Keratinocyte (primary cell): Measurements from ENCODE around the gene LHX4. TPM values are rescaled to one million over a fixed set of nuclear protein-coding genes. Genes with fewer than 3 reads are reported as not detected.

Experiments
- DNase-seq: peaks from one replicate; pipeline ENCODE4 v3.0.0-alpha.2; 2011; ENCODE audit warnings: low read depth, missing footprints, low spot score
- FAIRE-seq: peaks from 2 replicates; lab custom pipeline; 2011; peaks lifted over from hg19 to GRCh38; lab: Jason Lieb, UNC
- H2AFZ ChIP-seq: 2 replicates; pipeline ENCODE4 v1.6.0; 2012; ENCODE audit warnings: low read length, control low read depth, inconsistent platforms; ENCODE audit not compliant: control insufficient read depth
- H3K27ac ChIP-seq: 2 replicates; pipeline ENCODE4 v1.5.1; 2011; ENCODE audit warnings: low read length; ENCODE audit not compliant: control insufficient read depth, insufficient read depth
- H3K27me3 ChIP-seq: 3 replicates; pipeline ENCODE4 v1.6.0; 2011; ENCODE audit warnings: low read length; ENCODE audit not compliant: control insufficient read depth, insufficient read depth; ENCODE audit errors: extremely low read depth
- H3K36me3 ChIP-seq, 2 experiments: 2 replicates in 1 of 2; 3 replicates in 1 of 2; pipeline ENCODE4 v1.5.1; 2011; ENCODE audit warnings: low read length in 2 of 2, mild to moderate bottlenecking in 1 of 2; ENCODE audit not compliant: control insufficient read depth in 2 of 2, insufficient read depth in 2 of 2; ENCODE audit errors: extremely low read depth in 1 of 2
- H3K4me1 ChIP-seq: 3 replicates; pipeline ENCODE4 v1.5.1; 2011; ENCODE audit warnings: low read length; ENCODE audit not compliant: control insufficient read depth, insufficient read depth; ENCODE audit errors: extremely low read depth
- H3K4me2 ChIP-seq: 3 replicates; pipeline ENCODE4 v1.6.0; 2011; ENCODE audit warnings: low read depth, low read length; ENCODE audit not compliant: control insufficient read depth, insufficient read depth; ENCODE audit errors: extremely low read depth
- H3K4me3 ChIP-seq, 3 experiments: fragments of 200-600 bp in 1 of 3; sonication (generic) in 1 of 3; 2 replicates in 2 of 3; 3 replicates in 1 of 3; pipeline ENCODE4 v1.5.1; 2011 to 2016; ENCODE audit warnings: low read length in 3 of 3, mild to moderate bottlenecking in 3 of 3, control low read depth in 2 of 3, inconsistent platforms in 1 of 3, low read depth in 1 of 3, mixed read lengths in 1 of 3, mixed run types in 1 of 3, moderate library complexity in 1 of 3; ENCODE audit not compliant: control insufficient read depth in 2 of 3, insufficient read depth in 2 of 3; ENCODE audit errors: extremely low read depth in 1 of 3
- H3K79me2 ChIP-seq: 2 replicates; pipeline ENCODE4 v1.6.0; 2012; ENCODE audit warnings: low read length; ENCODE audit not compliant: control insufficient read depth, insufficient read depth
- H3K9ac ChIP-seq: 3 replicates; pipeline ENCODE4 v1.6.0; 2011; ENCODE audit warnings: low read length; ENCODE audit not compliant: control insufficient read depth, insufficient read depth; ENCODE audit errors: extremely low read depth
- H3K9me1 ChIP-seq: 3 replicates; pipeline ENCODE4 v1.6.0; 2011; ENCODE audit warnings: low read length; ENCODE audit not compliant: control insufficient read depth, insufficient read depth; ENCODE audit errors: extremely low read depth
- H3K9me3 ChIP-seq: 2 replicates; pipeline ENCODE4 v1.5.1; 2012; ENCODE audit warnings: low read depth, low read length; ENCODE audit not compliant: control insufficient read depth
- H4K20me1 ChIP-seq: 3 replicates; pipeline ENCODE4 v1.6.0; 2011; ENCODE audit warnings: low read length; ENCODE audit not compliant: control insufficient read depth, insufficient read depth; ENCODE audit errors: extremely low read depth
- EZH2 ChIP-seq: IDR thresholded peaks from one replicate; pipeline ENCODE4 v1.6.1; 2012; ENCODE audit warnings: inconsistent platforms, mild to moderate bottlenecking, low read length, moderate library complexity
- dilution Hi-C: fragments of 300-500 bp; cut with MboI; formaldehyde crosslinking; loops from one replicate; pipeline ENCODE4 v1.7.0; 2020; ENCODE audit warnings: low sequenced_read_pairs; ENCODE audit not compliant: extremely low pct_ligation_motif_present
- polyA minus RNA-seq, 3 experiments: library from RNA; depleted of rRNA, polyadenylated mRNA; stranded (reverse); fragments of >200 nt; gene quantifications; 1 replicate in 1 of 3; 2 replicates in 1 of 3; 3 replicates in 1 of 3; pipeline ENCODE4 v1.2.3, GENCODE V29; 2011
- polyA plus RNA-seq, 5 experiments: library from polyadenylated mRNA; depleted of rRNA in 3 of 5; stranded (reverse) in 3 of 5; stranded (forward) in 1 of 5; unstranded in 1 of 5; fragments of >200 nt; gene quantifications; 1 replicate in 1 of 5; 2 replicates in 3 of 5; 3 replicates in 1 of 5; pipeline versions ENCODE4 v1.2.1 to v1.2.3, GENCODE V29; 2011 to 2012; ENCODE audit warnings: missing spikeins in 2 of 5, low read depth in 1 of 5, low replicate concordance in 1 of 5
- TF ChIP-seq, protein P1 (sequence below), 3 experiments: IDR thresholded peaks in 1 of 3; conservative IDR thresholded peaks in 1 of 3; optimal IDR thresholded peaks in 1 of 3; 2 replicates in 2 of 3; 3 replicates in 1 of 3; pipeline versions ENCODE3 to v1.5.1; 2011; ENCODE audit warnings: low read length in 3 of 3, mild to moderate bottlenecking in 3 of 3, moderate library complexity in 2 of 3, control low read depth in 1 of 3, inconsistent platforms in 1 of 3; ENCODE audit not compliant: insufficient read depth in 2 of 3; ENCODE audit errors: extremely low read depth in 1 of 3

LHX4 gene
- not detected in 3 replicates for polyA plus RNA-seq
- polyA plus RNA-seq (2011; ENCODE audit: low read depth) = not detected
- polyA plus RNA-seq (2011; cell fraction: cytosol; rRNA removed) = not detected in 2 replicates
- polyA plus RNA-seq (2011; cell fraction: nucleus; rRNA removed) = 0.01 TPM in 1 of 2 replicates, not detected in the other
- polyA plus RNA-seq (2012; ENCODE audit: low replicate concordance) = 0.28 TPM in 2 replicates
- 0.03 TPM in 1 of 3 replicates, not detected in the others for polyA minus RNA-seq
- polyA minus RNA-seq (2011; cell fraction: cytosol; rRNA and poly(A)+ RNA removed) = not detected
- polyA minus RNA-seq (2011; cell fraction: nucleus; rRNA and poly(A)+ RNA removed) = not detected in 2 replicates

DNA sequence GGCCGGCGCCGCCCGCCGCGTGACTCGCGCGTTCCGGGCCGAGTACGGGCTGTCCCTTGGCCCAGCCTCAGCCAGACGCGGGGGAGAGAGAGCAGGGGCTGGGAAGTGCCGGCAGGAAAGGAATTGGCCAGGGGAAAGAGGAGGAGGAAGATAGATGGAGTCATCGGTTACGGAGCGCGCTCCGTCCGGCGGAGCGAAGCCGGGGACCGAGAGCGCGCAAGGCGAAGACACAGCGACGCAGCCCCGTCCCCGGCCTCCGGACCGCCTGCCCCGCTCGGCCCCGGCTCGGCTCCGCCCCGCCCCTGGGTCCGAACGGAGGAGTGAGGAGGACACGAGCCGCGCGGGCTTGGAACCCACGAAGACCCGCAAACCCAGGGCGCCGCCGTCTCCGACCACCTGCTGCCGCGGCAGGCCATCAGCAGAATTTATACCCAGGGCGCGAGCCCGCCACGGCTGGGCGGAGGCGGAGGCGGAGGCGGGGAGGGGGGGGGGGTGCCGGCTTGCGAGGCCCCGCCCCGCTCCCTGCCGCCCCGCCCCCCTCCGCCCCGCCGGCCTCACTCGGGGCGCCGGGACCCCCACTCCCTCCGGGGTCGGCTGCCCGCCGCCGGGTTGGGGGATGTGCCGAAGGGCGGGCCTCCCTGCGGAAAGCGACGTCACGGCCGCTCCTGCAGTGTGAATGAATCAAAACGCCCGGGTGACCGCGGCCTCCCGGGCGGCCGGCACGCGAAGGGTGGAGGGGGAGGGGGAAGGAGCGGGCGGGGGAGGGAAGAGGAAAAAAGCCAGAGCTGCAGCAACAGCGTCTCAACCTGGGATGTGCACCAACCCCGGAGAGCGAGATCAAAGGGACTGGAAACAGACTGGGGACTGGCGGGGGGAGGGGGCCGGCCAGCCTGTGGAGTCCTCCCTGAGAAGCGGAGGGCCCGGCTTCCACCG, at the start of gene LHX4:
Gene LHX4, plus strand, starts transcription at position 782 of the 933 bp plus-strand sequence. CDS start 266 bp downstream, outside the sequence.
- Histone ChIP-seq H3K27ac (no peak within 1 kb of the TSS), H3K36me3 (no peaks in the 10 kb centered on the region), H3K4me2 (peak within 1 kb of the TSS; percentile 94), H3K4me3 (peak within 1 kb of the TSS; percentile 43 to 70 (median 70)), H3K9me3 (no peaks in the 10 kb centered on the region), H3K79me2 (no peaks in the 10 kb centered on the region), H3K4me1 (peaks cover 16% of the 10 kb centered on the region), H3K9me1 (no peaks in the 10 kb centered on the region), H3K27me3 (peaks cover 90% of the 10 kb centered on the region), H4K20me1 (no peaks in the 10 kb centered on the region), H3K9ac (no peak within 1 kb of the TSS), H2AFZ (peak within 1 kb of the TSS; percentile 76)
- DNase-seq = no peak
- no peak for FAIRE-seq
- peak; percentile 70 for TF ChIP-seq EZH2
- TF ChIP-seq, protein P1, sequence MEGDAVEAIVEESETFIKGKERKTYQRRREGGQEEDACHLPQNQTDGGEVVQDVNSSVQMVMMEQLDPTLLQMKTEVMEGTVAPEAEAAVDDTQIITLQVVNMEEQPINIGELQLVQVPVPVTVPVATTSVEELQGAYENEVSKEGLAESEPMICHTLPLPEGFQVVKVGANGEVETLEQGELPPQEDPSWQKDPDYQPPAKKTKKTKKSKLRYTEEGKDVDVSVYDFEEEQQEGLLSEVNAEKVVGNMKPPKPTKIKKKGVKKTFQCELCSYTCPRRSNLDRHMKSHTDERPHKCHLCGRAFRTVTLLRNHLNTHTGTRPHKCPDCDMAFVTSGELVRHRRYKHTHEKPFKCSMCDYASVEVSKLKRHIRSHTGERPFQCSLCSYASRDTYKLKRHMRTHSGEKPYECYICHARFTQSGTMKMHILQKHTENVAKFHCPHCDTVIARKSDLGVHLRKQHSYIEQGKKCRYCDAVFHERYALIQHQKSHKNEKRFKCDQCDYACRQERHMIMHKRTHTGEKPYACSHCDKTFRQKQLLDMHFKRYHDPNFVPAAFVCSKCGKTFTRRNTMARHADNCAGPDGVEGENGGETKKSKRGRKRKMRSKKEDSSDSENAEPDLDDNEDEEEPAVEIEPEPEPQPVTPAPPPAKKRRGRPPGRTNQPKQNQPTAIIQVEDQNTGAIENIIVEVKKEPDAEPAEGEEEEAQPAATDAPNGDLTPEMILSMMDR (optimal IDR thresholded peaks at IDR 0.05 in 1 of 3, IDR thresholded peaks at IDR 0.05 in 1 of 3, conservative IDR thresholded peaks at IDR 0.05 in 1 of 3; ENCODE audit: extremely low read depth in 1 of 3, insufficient read depth in 2 of 3, low read length in 3 of 3) = no peak
- dilution Hi-C loops = no loop called here

DNA sequence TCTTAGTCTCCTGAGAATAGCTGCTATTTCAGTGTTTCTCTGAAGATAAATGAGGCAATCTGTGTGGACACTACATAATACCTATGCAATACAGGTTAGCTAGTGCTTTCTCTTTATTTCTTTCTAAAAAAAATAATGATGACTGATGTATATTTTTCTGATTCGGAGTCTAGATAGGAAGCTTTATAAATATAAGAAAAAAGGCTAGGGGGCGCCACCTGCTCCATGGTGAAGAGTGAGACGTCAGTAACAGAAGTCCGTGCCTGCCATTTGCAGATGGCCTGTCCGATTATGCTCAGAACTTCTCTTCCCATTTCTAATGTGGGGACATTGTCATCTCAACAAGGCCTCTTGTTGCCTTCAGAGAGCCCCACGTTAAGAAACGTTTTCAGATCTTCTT, 49.0 kb upstream of the LHX4 start:
- H3K9me1 ChIP-seq = no peaks in the 10 kb centered on the region
- H3K27me3 ChIP-seq = no peaks in the 10 kb centered on the region
- H4K20me1 ChIP-seq = peaks cover 3% of the 10 kb centered on the region
- no peak for TF ChIP-seq EZH2
- TF ChIP-seq, protein P1 (optimal IDR thresholded peaks at IDR 0.05 in 1 of 3, IDR thresholded peaks at IDR 0.05 in 1 of 3, conservative IDR thresholded peaks at IDR 0.05 in 1 of 3; ENCODE audit: extremely low read depth in 1 of 3, insufficient read depth in 2 of 3, low read length in 3 of 3) = peak in 2 of 3 experiments; percentile 24 to 40
- no peak overlapping the region for H3K9ac ChIP-seq
- no peak overlapping the region for H3K4me2 ChIP-seq
- dilution Hi-C loops = no loop called here
- H2AFZ ChIP-seq = no peak overlapping the region
- DNase-seq (no peak), FAIRE-seq (no peak)
- H3K4me3 ChIP-seq = no peak overlapping the region
- H3K27ac ChIP-seq = no peak overlapping the region
- H3K9me3 ChIP-seq = no peaks in the 10 kb centered on the region
- H3K36me3 ChIP-seq = peaks cover 21 to 42% of the 10 kb centered on the region in 2 experiments
- H3K4me1 ChIP-seq = no peaks in the 10 kb centered on the region
- no peaks in the 10 kb centered on the region for H3K79me2 ChIP-seq
